Lung (tissue), 12 donors: ENCODE measurements around the gene GSKIP. TPM values are rescaled to one million over a fixed set of nuclear protein-coding genes. Genes with fewer than 3 reads are reported as not detected.
A peak's percentile ranks its signal among the peaks of the same experiment; 100 is the strongest.
"Not testable (repeated sequence)": the region's sequence is repeated elsewhere in the genome, so short reads cannot be mapped to it uniquely, and the experiment has no call there.

Source experiments
- ATAC-seq: fragments of 200-7000 bp; cut with Tn5 transposase; one replicate; pipeline ENCODE4 v1.9.1; 2020; ENCODE audit warnings: moderate number of reproducible peaks; ENCODE audit not compliant: insufficient read depth, low FRiP score
- DNase-seq, 3 donors: peaks; one replicate each; pipeline ENCODE4 v3.0.0-alpha.2; 2013 to 2017
- H3K27ac ChIP-seq, 2 donors: one replicate each; pipeline ENCODE4 v1.5.1; 2013; ENCODE audit warnings: mild to moderate bottlenecking in 2 of 2, moderate library complexity in 2 of 2, control low read depth in 1 of 2, inconsistent platforms in 1 of 2, low read depth in 1 of 2, low read length in 1 of 2
- H3K27me3 ChIP-seq, 3 donors: one replicate each; pipeline ENCODE4 v1.5.1; 2013; ENCODE audit warnings: low read length in 2 of 3; ENCODE audit not compliant: control insufficient read depth in 3 of 3, insufficient read depth in 3 of 3
- H3K36me3 ChIP-seq, 4 donors: one replicate each; pipeline ENCODE4 v1.5.1; 2013; ENCODE audit warnings: low read length in 4 of 4, mild to moderate bottlenecking in 1 of 4, moderate library complexity in 1 of 4; ENCODE audit not compliant: control insufficient read depth in 4 of 4, insufficient read depth in 4 of 4
- H3K4me1 ChIP-seq, 5 donors: one replicate each; pipeline ENCODE4 v1.5.1; 2013; ENCODE audit warnings: low read length in 5 of 5, mild to moderate bottlenecking in 2 of 5, moderate library complexity in 1 of 5; ENCODE audit not compliant: control insufficient read depth in 5 of 5, insufficient read depth in 5 of 5
- H3K4me3 ChIP-seq: one replicate; pipeline ENCODE4 v1.5.1; 2013; ENCODE audit warnings: mild to moderate bottlenecking, control low read depth, moderate library complexity
- H3K9ac ChIP-seq, 2 donors: one replicate each; pipeline ENCODE4 v1.5.1; 2013; ENCODE audit warnings: low read length in 2 of 2, control low read depth in 1 of 2; ENCODE audit not compliant: insufficient read depth in 1 of 2
- H3K9me3 ChIP-seq, 4 donors: one replicate each; pipeline ENCODE4 v1.5.1; 2013; ENCODE audit warnings: low read length in 3 of 4, mild to moderate bottlenecking in 1 of 4, moderate library complexity in 1 of 4; ENCODE audit not compliant: control insufficient read depth in 4 of 4, insufficient read depth in 3 of 4
- WGBS, 2 donors: extraction: QIAGEN DNeasy Blood & Tissue Kit; methylation state at CpG; one replicate each; pipeline ENCODE4 v1.1.7; 2013; 5-methylcytosine and 5-hydroxymethylcytosine counted together
- polyA plus RNA-seq, 2 donors: library from polyadenylated mRNA; stranded (reverse); fragments of 200-250 nt; gene quantifications; one replicate each; pipeline ENCODE4 v1.2.1, GENCODE V29; 2013
- total RNA-seq, 2 donors: library from RNA; depleted of rRNA in 1 of 2; stranded (reverse); fragments of >200 nt in 1 of 2; gene quantifications; one replicate each; pipeline ENCODE4 v1.2.1, GENCODE V29; 2014 to 2021
- TF ChIP-seq, protein P1 (sequence below): IDR thresholded peaks from 2 replicates; pipeline ENCODE4 v1.5.1; 2012; ENCODE audit warnings: mild to moderate bottlenecking; ENCODE audit errors: control extremely low read depth, extremely low read depth
- donor health status: control.
- donor health status: control.
- donor health status: Bipolar disorder and iron deficiency.
- donor health status: healthy.
- donor health status: DM: yes; HTN: yes; CAD: no.

GSKIP gene
- total and polyA plus RNA-seq, 4 donors: 8.2 to 20.6 (median 15.0) TPM

- H3K27ac ChIP-seq: no peak overlapping the region
- H3K36me3 ChIP-seq: peaks cover under 1 to 10% (median 3%) of the 10 kb centered on the region in 4 donors
- 87 to 89% methylated on average over 2 of the region's 2 CpGs for WGBS, 2 donors
These were observed 17.7 kb upstream of the GSKIP start for GRCh38 chr14:96345669-96346068.

GRCh38 chr14:96347957-96348356 is 15.4 kb upstream of the GSKIP start:
- not testable (repeated sequence) for H3K27ac ChIP-seq, H3K4me1 ChIP-seq, ATAC-seq, H3K27me3 ChIP-seq, H3K9me3 ChIP-seq, H3K4me3 ChIP-seq, DNase-seq, H3K36me3 ChIP-seq, H3K9ac ChIP-seq
- 92 to 96% methylated on average over 2 of the region's 2 CpGs for WGBS, 2 donors

More at GRCh38 chr14:96345669-96346068, 17.7 kb upstream of the GSKIP start:
- ATAC-seq: no peak
- no peak for DNase-seq
- no peak overlapping the region for H3K9ac ChIP-seq
- H3K27me3 ChIP-seq: no peaks in the 10 kb centered on the region
- TF ChIP-seq, protein P1, sequence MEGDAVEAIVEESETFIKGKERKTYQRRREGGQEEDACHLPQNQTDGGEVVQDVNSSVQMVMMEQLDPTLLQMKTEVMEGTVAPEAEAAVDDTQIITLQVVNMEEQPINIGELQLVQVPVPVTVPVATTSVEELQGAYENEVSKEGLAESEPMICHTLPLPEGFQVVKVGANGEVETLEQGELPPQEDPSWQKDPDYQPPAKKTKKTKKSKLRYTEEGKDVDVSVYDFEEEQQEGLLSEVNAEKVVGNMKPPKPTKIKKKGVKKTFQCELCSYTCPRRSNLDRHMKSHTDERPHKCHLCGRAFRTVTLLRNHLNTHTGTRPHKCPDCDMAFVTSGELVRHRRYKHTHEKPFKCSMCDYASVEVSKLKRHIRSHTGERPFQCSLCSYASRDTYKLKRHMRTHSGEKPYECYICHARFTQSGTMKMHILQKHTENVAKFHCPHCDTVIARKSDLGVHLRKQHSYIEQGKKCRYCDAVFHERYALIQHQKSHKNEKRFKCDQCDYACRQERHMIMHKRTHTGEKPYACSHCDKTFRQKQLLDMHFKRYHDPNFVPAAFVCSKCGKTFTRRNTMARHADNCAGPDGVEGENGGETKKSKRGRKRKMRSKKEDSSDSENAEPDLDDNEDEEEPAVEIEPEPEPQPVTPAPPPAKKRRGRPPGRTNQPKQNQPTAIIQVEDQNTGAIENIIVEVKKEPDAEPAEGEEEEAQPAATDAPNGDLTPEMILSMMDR: no peak
- H3K4me3 ChIP-seq: no peak overlapping the region
- H3K4me1 ChIP-seq: peaks cover 0 to 4% (median 0%) of the 10 kb centered on the region in 5 donors
- no peaks in the 10 kb centered on the region for H3K9me3 ChIP-seq

- TF ChIP-seq, protein P1: no peak
- Histone ChIP-seq H3K36me3 (peaks cover 0 to 9% (median 2%) of the 10 kb centered on the region in 4 donors), H3K9me3 (no peaks in the 10 kb centered on the region), H3K4me1 (peaks cover 0 to 6% (median 0%) of the 10 kb centered on the region in 5 donors), H3K27ac (peak overlapping the region in 1 of 2 donors; percentile 14), H3K27me3 (no peaks in the 10 kb centered on the region), H3K4me3 (no peak overlapping the region), H3K9ac (no peak overlapping the region)
- no peak for DNase-seq
- 79 to 91% methylated on average over 7 of the region's 7 CpGs for WGBS, 2 donors
- no peak for ATAC-seq
These were observed 13.8 kb upstream of the GSKIP start for GRCh38 chr14:96349286-96350075.

DNA sequence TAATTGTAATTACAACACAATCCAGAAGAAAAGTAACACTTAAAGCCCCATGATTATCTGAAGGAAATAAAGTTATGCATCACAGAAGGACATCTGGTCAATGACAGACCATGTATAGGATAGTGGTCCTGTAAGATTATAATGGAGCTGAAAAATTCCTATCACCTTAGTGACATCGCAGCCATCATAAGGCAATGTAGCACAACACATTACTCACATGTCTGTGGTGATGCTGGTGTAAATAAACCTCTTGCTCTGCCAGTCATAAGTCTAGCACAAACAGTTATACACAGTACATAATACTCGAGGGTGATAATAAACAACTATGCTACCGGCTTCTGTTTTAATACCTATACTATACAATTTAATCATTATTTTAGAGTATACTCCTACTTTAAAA is 11.3 kb upstream of the GSKIP start:
- no peak for ATAC-seq
- 88 to 92% methylated on average over 3 of the region's 3 CpGs for WGBS, 2 donors
- TF ChIP-seq, protein P1: no peak

More for the DNA sequence above, 11.3 kb upstream of the GSKIP start:
- Histone ChIP-seq H3K4me1 (peaks cover 0 to 6% (median 0%) of the 10 kb centered on the region in 5 donors), H3K4me3 (no peak overlapping the region), H3K36me3 (peaks cover 0 to 6% (median 2%) of the 10 kb centered on the region in 4 donors), H3K27ac (no peak overlapping the region), H3K9ac (no peak overlapping the region), H3K27me3 (no peaks in the 10 kb centered on the region), H3K9me3 (no peaks in the 10 kb centered on the region)
- no peak for DNase-seq
